GM23338 (cell line): ENCODE measurements around the gene TPM2. TPM values are rescaled to one million over a fixed set of nuclear protein-coding genes. Genes with fewer than 3 reads are reported as not detected.
A peak's percentile ranks its signal among the peaks of the same experiment; 100 is the strongest.

Experiments used
- ATAC-seq: fragments of 200-7000 bp; cut with Tn5 transposase; 3 replicates; pipeline ENCODE4 v1.9.1; 2020
- DNase-seq: peaks from one replicate; pipeline ENCODE4 v3.0.0-alpha.2; 2015; ENCODE audit warnings: low spot score
- H2AFZ ChIP-seq: fragments of 200-600 bp; sonication (generic); 2 replicates; pipeline ENCODE4 v1.8.0; 2016; ENCODE audit warnings: antibody characterized with exemption, mild to moderate bottlenecking, moderate library complexity
- H3F3A ChIP-seq: fragments of 200-600 bp; sonication (generic); replicated peaks from 2 replicates; pipeline ENCODE4 v1.8.0; 2017; ENCODE audit warnings: antibody characterized with exemption, mixed run types, low read depth
- H3K27ac ChIP-seq: fragments of 200-600 bp; sonication (generic); 2 replicates; pipeline ENCODE4 v1.6.1; 2016; ENCODE audit warnings: low read depth
- H3K27me3 ChIP-seq: fragments of 200-600 bp; sonication (generic); 2 replicates; pipeline ENCODE4 v1.8.0; 2016; ENCODE audit warnings: mild to moderate bottlenecking, mixed run types, moderate library complexity; ENCODE audit not compliant: insufficient read depth
- H3K36me3 ChIP-seq: fragments of 200-600 bp; sonication (generic); 2 replicates; pipeline ENCODE4 v1.8.0; 2016; ENCODE audit warnings: mild to moderate bottlenecking; ENCODE audit not compliant: insufficient read depth
- H3K4me1 ChIP-seq: fragments of 200-600 bp; sonication (generic); 2 replicates; pipeline ENCODE4 v1.8.0; 2016; ENCODE audit warnings: mild to moderate bottlenecking, moderate library complexity; ENCODE audit not compliant: insufficient read depth
- H3K4me2 ChIP-seq: fragments of 200-600 bp; sonication (generic); 2 replicates; pipeline ENCODE4 v1.7.1; 2017; ENCODE audit warnings: mixed run types
- H3K4me3 ChIP-seq: fragments of 200-600 bp; sonication (generic); 2 replicates; pipeline ENCODE4 v1.6.1; 2016; ENCODE audit warnings: mixed run types
- H3K79me2 ChIP-seq: fragments of 200-600 bp; sonication (generic); replicated peaks from 2 replicates; pipeline ENCODE4 v1.8.0; 2017; ENCODE audit warnings: mild to moderate bottlenecking; ENCODE audit not compliant: insufficient read depth
- H3K9me2 ChIP-seq: fragments of 200-600 bp; sonication (generic); 2 replicates; pipeline ENCODE4 v1.8.0; 2017; ENCODE audit not compliant: insufficient read depth
- H4K20me1 ChIP-seq: fragments of 200-600 bp; sonication (generic); replicated peaks from 2 replicates; pipeline ENCODE4 v1.8.0; 2017; ENCODE audit warnings: mild to moderate bottlenecking; ENCODE audit not compliant: insufficient read depth
- H3K27ac Mint-ChIP-seq: 2 replicates; pipeline ENCODE4 v1.8.0; 2020; ENCODE audit warnings: inconsistent platforms, mild to moderate bottlenecking, moderate library complexity, mixed read lengths
- H3K27me3 Mint-ChIP-seq: 3 replicates; pipeline ENCODE4 v1.8.0; 2022; ENCODE audit warnings: low read depth, mild to moderate bottlenecking, moderate library complexity, mixed read lengths, inconsistent platforms; ENCODE audit not compliant: insufficient read depth, poor library complexity
- H3K36me3 Mint-ChIP-seq: 3 replicates; pipeline ENCODE4 v1.8.0; 2021; ENCODE audit warnings: low read depth, mild to moderate bottlenecking, inconsistent platforms, moderate library complexity, mixed read lengths
- H3K4me1 Mint-ChIP-seq: 3 replicates; pipeline ENCODE4 v1.8.0; 2020; ENCODE audit warnings: mild to moderate bottlenecking, inconsistent platforms, mixed read lengths
- H3K4me3 Mint-ChIP-seq: 3 replicates; pipeline ENCODE4 v1.8.0; 2021; ENCODE audit warnings: moderate library complexity, mild to moderate bottlenecking, inconsistent platforms, mixed read lengths
- H3K9me3 Mint-ChIP-seq: 3 replicates; pipeline ENCODE4 v1.8.0; 2020; ENCODE audit warnings: moderate library complexity, mild to moderate bottlenecking, inconsistent platforms, mixed read lengths
- CREB1 ChIP-seq: fragments of 250-450 bp; sonication (Bioruptor Pico); IDR thresholded peaks from 2 replicates; pipeline ENCODE4 v1.5.0; 2020; ENCODE audit warnings: low read depth, mild to moderate bottlenecking, moderate library complexity
- CTCF ChIP-seq, 2 experiments: fragments of 200-600 bp in 1 of 2; sonication (generic) in 1 of 2; conservative IDR thresholded peaks; 2 replicates each; pipeline versions ENCODE4 v1.5.1 to v1.6.1; 2016 to 2017; ENCODE audit warnings: antibody characterized with exemption in 2 of 2, low read depth in 2 of 2, mild to moderate bottlenecking in 2 of 2, moderate library complexity in 1 of 2
- ETS1 ChIP-seq: IDR thresholded peaks from 2 replicates; pipeline ENCODE4 v1.6.1; 2016; ENCODE audit warnings: antibody characterized with exemption
- EZH2 ChIP-seq: fragments of 200-600 bp; sonication (generic); IDR thresholded peaks from one replicate; pipeline ENCODE4 v1.8.0; 2017; ENCODE audit warnings: antibody characterized with exemption, mild to moderate bottlenecking, low read depth; ENCODE audit not compliant: unreplicated experiment
- EZH2phosphoT487 ChIP-seq: fragments of 200-600 bp; sonication (generic); IDR thresholded peaks from one replicate; pipeline ENCODE4 v1.8.1; 2018; ENCODE audit warnings: antibody characterized with exemption; ENCODE audit not compliant: unreplicated experiment
- JUNB ChIP-seq: IDR thresholded peaks from one replicate; pipeline ENCODE4 v1.6.1; 2016; ENCODE audit warnings: antibody characterized with exemption; ENCODE audit not compliant: unreplicated experiment
- NANOG ChIP-seq: IDR thresholded peaks from 2 replicates; pipeline ENCODE4 v1.6.1; 2016; ENCODE audit warnings: antibody characterized with exemption, borderline replicate concordance
- POLR2AphosphoS5 ChIP-seq: IDR thresholded peaks from 2 replicates; pipeline ENCODE4 v1.6.1; 2016; ENCODE audit warnings: antibody characterized with exemption, low read depth
- REST ChIP-seq: IDR thresholded peaks from one replicate; pipeline ENCODE4 v1.6.1; 2018; ENCODE audit warnings: antibody characterized with exemption; ENCODE audit not compliant: unreplicated experiment
- STAT1 ChIP-seq: IDR thresholded peaks from one replicate; pipeline ENCODE4 v1.6.1; 2016; ENCODE audit warnings: antibody characterized with exemption; ENCODE audit not compliant: unreplicated experiment
- ZNF114 ChIP-seq: fragments of 250-450 bp; sonication (Bioruptor Pico); IDR thresholded peaks from 2 replicates; pipeline ENCODE4 v1.5.0; 2020; ENCODE audit warnings: mild to moderate bottlenecking, moderate library complexity
- ZNF331 ChIP-seq: fragments of 250-450 bp; sonication (Bioruptor Pico); IDR thresholded peaks from 2 replicates; pipeline ENCODE4 v1.5.0; 2020; ENCODE audit warnings: low read depth, mild to moderate bottlenecking, moderate library complexity
- ZNF462 ChIP-seq: fragments of 250-450 bp; sonication (Bioruptor Pico); IDR thresholded peaks from 2 replicates; pipeline ENCODE4 v1.5.0; 2020; ENCODE audit warnings: mild to moderate bottlenecking, moderate library complexity
- polyA plus RNA-seq: library from polyadenylated mRNA; unstranded; fragments of >200 nt; fragmentation: Nextera tagmentation; extraction: Ambion mirVana; gene quantifications from 2 replicates; pipeline ENCODE4 v1.2.1, GENCODE V29; 2016
- total RNA-seq: library from RNA; depleted of rRNA; stranded (reverse); fragments of >200 nt; shearing (Covaris generic); gene quantifications from 2 replicates; pipeline ENCODE4 v1.2.3, GENCODE V29; 2014

The TPM2 gene
- total and polyA plus RNA-seq, 2 experiments from 2014 or later, result 116 to 488 TPM

GRCh38 chr9:35658137-35658967, 31.4 kb downstream of the TPM2 start, which contains the start of gene CCDC107:
TSS of gene CCDC107 (plus strand) at chr9:35658292. CDS start at chr9:35658380, 88 bp downstream.
- Histone ChIP-seq H3K36me3 (peaks cover 8% of the 10 kb centered on the region; the same call in 1 of the 2 replicates), H2AFZ (peak within 1 kb of the TSS; percentile 90), H3K4me1 (0 out of 2 replicates have a peak, but pooled peaks cover 8% of the 10 kb centered on the region), H3K4me3 (peak within 1 kb of the TSS; percentile 97), H3K79me2 (no peaks in the 10 kb centered on the region), H3K27me3 (peaks cover 4% of the 10 kb centered on the region; the same call in 1 of the 2 replicates), H3K27ac (peak within 1 kb of the TSS; percentile 89), H4K20me1 (no peaks in the 10 kb centered on the region; the same call in none of the 2 replicates), H3K4me2 (peak within 1 kb of the TSS; percentile 92), H3K9me2 (no peaks in the 10 kb centered on the region), H3F3A (peaks cover 16% of the 10 kb centered on the region; the same call in 1 of the 2 replicates)
- peaks cover 39% of the 10 kb centered on the region for H3K4me1 Mint-ChIP-seq
- peak; percentile 62 for ATAC-seq
- H3K4me3 Mint-ChIP-seq, result peak within 1 kb of the TSS; percentile 77
- H3K27me3 Mint-ChIP-seq, result peaks cover 31% of the 10 kb centered on the region
- DNase-seq, result peak; percentile 79
- H3K36me3 Mint-ChIP-seq, result peaks cover 48% of the 10 kb centered on the region
- H3K27ac Mint-ChIP-seq, result peak within 1 kb of the TSS; percentile 100
- TF ChIP-seq REST, result no peak
- no peak for TF ChIP-seq ZNF331 (CRISPR knock-in tag)
- TF ChIP-seq CTCF (conservative IDR thresholded peaks at IDR 0.05; ENCODE audit: low read depth in 2 of 2), result peak; percentile 60 to 72
- TF ChIP-seq ETS1, result no peak
- TF ChIP-seq STAT1, result no peak
- TF ChIP-seq NANOG, result no peak
- TF ChIP-seq JUNB, result no peak
- no peak for TF ChIP-seq ZNF114 (CRISPR knock-in tag)
- TF ChIP-seq CREB1 (CRISPR knock-in tag), result peak; percentile 32; the same call in 1 of the 2 replicates
- no peak for TF ChIP-seq ZNF462 (CRISPR knock-in tag)
- TF ChIP-seq EZH2, result no peak
- TF ChIP-seq POLR2AphosphoS5, result peak; percentile 68
- TF ChIP-seq EZH2phosphoT487, result no peak
- H3K9me3 Mint-ChIP-seq, result peaks cover 3% of the 10 kb centered on the region
